A673 (cell line): ENCODE data around the gene NES. TPM values are rescaled to one million over a fixed set of nuclear protein-coding genes. Genes with fewer than 3 reads are reported as not detected.

Experiments used
- BruUV-seq: library from RNA; stranded (reverse); fragments of 400-500 nt; replicated peaks from 2 replicates; lab custom pipeline; 2021; lab: Mats Ljungman, UMichigan
- CTCF ChIA-PET: fragments of 300-600 bp; sonication (Branson Sonifier 250); formaldehyde crosslinking; loops from one replicate; lab custom pipeline; 2022; ENCODE audit warnings: antibody characterized with exemption; lab: Charles Lee
- POLR2A ChIA-PET: fragments of 300-600 bp; sonication (Branson Sonifier 250); formaldehyde crosslinking; loops from one replicate; lab custom pipeline; 2022; ENCODE audit warnings: antibody characterized with exemption; ENCODE audit not compliant: low non-redundant PET; lab: Charles Lee
- DNase-seq: peaks from one replicate; pipeline ENCODE4 v3.0.0-alpha.2; 2015; ENCODE audit warnings: low spot score
- H3K27ac ChIP-seq: fragments of 200-600 bp; sonication (generic); 2 replicates; pipeline ENCODE4 v1.5.1; 2016; ENCODE audit warnings: mixed run types, low read depth, mild to moderate bottlenecking, mixed read lengths, antibody characterized with exemption, low read length; ENCODE audit not compliant: poor library complexity, severe bottlenecking
- H3K27me3 ChIP-seq: fragments of 200-600 bp; sonication (generic); replicated peaks from 2 replicates; pipeline ENCODE4 v1.6.1; 2017; ENCODE audit warnings: mixed run types, low read depth, mild to moderate bottlenecking, mixed read lengths, antibody characterized with exemption, low read length; ENCODE audit not compliant: insufficient read depth, poor library complexity
- H3K36me3 ChIP-seq: fragments of 200-600 bp; sonication (generic); 2 replicates; pipeline ENCODE4 v1.6.1; 2016; ENCODE audit warnings: mixed run types, mild to moderate bottlenecking, mixed read lengths, antibody characterized with exemption, low read length; ENCODE audit not compliant: insufficient read depth, poor library complexity, severe bottlenecking
- H3K4me1 ChIP-seq: fragments of 200-600 bp; sonication (generic); 2 replicates; pipeline ENCODE4 v1.6.1; 2017; ENCODE audit warnings: mixed run types, mild to moderate bottlenecking, mixed read lengths, antibody characterized with exemption, low read length; ENCODE audit not compliant: insufficient read depth, poor library complexity, severe bottlenecking
- H3K4me3 ChIP-seq: fragments of 200-600 bp; sonication (generic); 2 replicates; pipeline ENCODE4 v1.5.1; 2016; ENCODE audit warnings: low read depth, mixed run types, mild to moderate bottlenecking, mixed read lengths, low read length; ENCODE audit not compliant: poor library complexity, severe bottlenecking
- H3K9me3 ChIP-seq: fragments of 200-600 bp; sonication (generic); 2 replicates; pipeline ENCODE4 v1.6.1; 2016; ENCODE audit warnings: mixed run types, low read depth, mild to moderate bottlenecking, mixed read lengths, antibody characterized with exemption, low read length; ENCODE audit not compliant: poor library complexity, severe bottlenecking
- EZH2 ChIP-seq: fragments of 200-600 bp; sonication (generic); IDR thresholded peaks from 2 replicates; pipeline ENCODE4 v1.6.1; 2017; ENCODE audit warnings: borderline replicate concordance, low read depth, mild to moderate bottlenecking, mixed read lengths, antibody characterized with exemption, low read length; ENCODE audit not compliant: poor library complexity, severe bottlenecking
- intact Hi-C: fragments of 100-400 bp; cut with micrococcal nuclease; formaldehyde crosslinking; loops from one replicate; pipeline ENCODE4 v1.10.0; 2022; ENCODE audit not compliant: unreplicated experiment
- total RNA-seq: library from RNA; stranded (reverse); gene quantifications from 2 replicates; pipeline ENCODE4 v1.2.3, GENCODE V29; 2021
- TF ChIP-seq, protein P1 (sequence below): fragments of 300-800, 200-600 bp; sonication (generic); conservative IDR thresholded peaks from 2 replicates; pipeline ENCODE4 v1.5.1; 2017; ENCODE audit warnings: low read depth, mild to moderate bottlenecking, antibody characterized with exemption, low read length, moderate library complexity, mixed read lengths

Gene NES
- total RNA-seq, 1 experiment from 2014 or later = 8.7 TPM

DNA sequence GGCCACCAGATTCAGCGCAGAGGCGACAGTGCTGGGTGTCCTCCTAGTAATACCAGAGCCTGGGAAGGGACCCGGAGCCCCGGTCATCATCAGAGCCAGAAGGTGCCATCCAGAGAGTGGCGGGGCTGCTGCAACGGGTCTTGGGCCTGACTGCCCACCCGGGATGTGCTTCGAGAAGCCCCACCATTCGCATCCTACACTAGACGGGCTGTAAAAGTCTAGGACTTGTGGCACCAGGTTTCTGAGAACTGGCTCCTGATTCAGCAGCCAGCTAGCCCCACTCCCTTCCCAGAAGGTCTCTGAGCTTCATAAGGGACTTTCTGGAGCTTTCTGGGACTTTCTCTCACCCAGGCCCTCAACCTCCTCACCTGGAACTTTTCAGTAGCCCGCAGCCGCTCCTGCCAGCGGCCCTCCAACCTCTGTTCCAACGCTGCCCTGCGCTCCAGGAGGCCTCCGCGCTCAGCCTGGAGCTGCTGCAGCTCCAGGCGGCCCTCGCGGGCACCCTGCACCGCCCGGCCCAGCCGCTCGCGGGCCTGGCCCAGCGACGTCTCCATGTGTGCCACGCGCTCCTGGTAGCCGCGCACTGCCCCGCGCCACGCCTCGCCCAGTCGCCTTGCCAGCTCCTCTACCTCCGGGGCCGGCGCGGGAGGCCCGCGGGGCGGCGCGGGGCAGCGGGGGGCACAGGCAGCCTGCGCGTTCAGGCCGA, 940 bp downstream of the NES start:
- intact Hi-C loops = loop anchor here (2.0 to 5.0 kb wide), 2 partner anchors 15 to 94 kb away; no protein-coding TSS in a partner anchor
- POLR2A ChIA-PET = interaction anchor here (0.7 kb wide), 1 partner anchor 16 kb away, joined by 7 read pairs; no protein-coding TSS in a partner anchor

DNA sequence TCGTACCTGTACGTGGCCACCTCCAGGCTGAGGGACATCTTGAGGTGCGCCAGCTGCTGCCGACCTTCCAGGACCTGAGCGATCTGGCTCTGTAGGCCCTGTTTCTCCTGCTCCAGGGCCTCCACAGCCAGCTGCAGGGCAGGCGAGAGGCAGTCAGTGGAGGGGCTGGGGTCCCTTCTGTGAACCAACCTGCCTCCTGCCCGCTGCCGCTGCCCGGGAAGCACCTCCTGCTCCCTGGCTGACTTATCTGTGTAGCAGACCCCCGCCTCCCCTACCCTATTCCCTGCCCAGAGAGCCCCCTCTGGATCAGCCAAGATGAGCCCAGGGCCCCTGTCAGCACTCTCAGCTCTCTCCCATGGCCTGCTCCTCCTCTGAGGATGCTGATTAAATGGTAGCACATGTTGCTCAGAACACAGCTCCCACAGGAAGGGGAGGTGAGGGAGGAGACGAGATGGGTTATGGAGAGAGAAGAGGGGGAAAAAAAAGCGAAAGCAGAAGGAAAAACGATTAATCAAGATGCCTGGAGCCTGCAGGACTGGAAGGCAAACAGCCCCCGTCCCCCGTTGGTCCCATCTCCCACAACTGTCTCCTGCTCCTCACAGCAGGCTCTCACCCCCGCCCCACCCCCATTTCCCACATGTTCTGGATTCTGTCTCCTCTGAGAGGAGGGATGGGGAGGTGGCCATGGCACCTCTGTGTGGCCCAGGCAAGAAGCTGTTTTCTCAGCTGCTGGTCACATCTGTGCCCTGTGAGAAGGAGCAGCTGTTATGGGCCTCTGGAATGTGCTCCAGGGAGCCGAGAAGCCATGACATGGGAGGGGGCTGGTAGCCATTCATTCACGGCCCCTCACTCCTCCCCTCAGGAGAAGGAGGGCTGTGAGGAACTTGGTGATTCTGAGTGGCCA, 1.7 kb downstream of the NES start:
- no peak for TF ChIP-seq EZH2
- TF ChIP-seq, protein P1, sequence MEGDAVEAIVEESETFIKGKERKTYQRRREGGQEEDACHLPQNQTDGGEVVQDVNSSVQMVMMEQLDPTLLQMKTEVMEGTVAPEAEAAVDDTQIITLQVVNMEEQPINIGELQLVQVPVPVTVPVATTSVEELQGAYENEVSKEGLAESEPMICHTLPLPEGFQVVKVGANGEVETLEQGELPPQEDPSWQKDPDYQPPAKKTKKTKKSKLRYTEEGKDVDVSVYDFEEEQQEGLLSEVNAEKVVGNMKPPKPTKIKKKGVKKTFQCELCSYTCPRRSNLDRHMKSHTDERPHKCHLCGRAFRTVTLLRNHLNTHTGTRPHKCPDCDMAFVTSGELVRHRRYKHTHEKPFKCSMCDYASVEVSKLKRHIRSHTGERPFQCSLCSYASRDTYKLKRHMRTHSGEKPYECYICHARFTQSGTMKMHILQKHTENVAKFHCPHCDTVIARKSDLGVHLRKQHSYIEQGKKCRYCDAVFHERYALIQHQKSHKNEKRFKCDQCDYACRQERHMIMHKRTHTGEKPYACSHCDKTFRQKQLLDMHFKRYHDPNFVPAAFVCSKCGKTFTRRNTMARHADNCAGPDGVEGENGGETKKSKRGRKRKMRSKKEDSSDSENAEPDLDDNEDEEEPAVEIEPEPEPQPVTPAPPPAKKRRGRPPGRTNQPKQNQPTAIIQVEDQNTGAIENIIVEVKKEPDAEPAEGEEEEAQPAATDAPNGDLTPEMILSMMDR = no peak
- POLR2A ChIA-PET = interaction anchor here (0.6 kb wide), 1 partner anchor 74 kb away, joined by 7 read pairs; the partner anchor contains the start of gene GPATCH4
- Histone ChIP-seq H3K27me3 (peaks cover 56% of the 10 kb centered on the region), H3K27ac (no peak overlapping the region), H3K9me3 (no peaks in the 10 kb centered on the region), H3K4me3 (no peak overlapping the region), H3K4me1 (peaks cover 13% of the 10 kb centered on the region), H3K36me3 (no peaks in the 10 kb centered on the region)
- no peak for DNase-seq
- BruUV-seq = no TSS peak
- CTCF ChIA-PET = interaction anchor here (0.7 to 1.4 kb wide), 2 partner anchors 67 to 195 kb away, joined by 3 read pairs; no protein-coding TSS in a partner anchor
- intact Hi-C loops = loop anchor here (2.0 to 5.0 kb wide), 2 partner anchors 15 to 93 kb away; no protein-coding TSS in a partner anchor

More for the DNA sequence above, 940 bp downstream of the NES start:
- Histone ChIP-seq H3K36me3 (no peaks in the 10 kb centered on the region), H3K27ac (no peak overlapping the region), H3K4me3 (peak overlapping the region; percentile 40), H3K9me3 (no peaks in the 10 kb centered on the region), H3K4me1 (peaks cover 13% of the 10 kb centered on the region), H3K27me3 (peaks cover 63% of the 10 kb centered on the region)
- DNase-seq = no peak
- CTCF ChIA-PET = interaction anchor here (0.6 to 1.4 kb wide), 11 partner anchors 13 to 224 kb away, joined by 3 to 7 read pairs (median 3); partner anchors contain the start of gene NTRK1
- BruUV-seq = no TSS peak
- no peak for TF ChIP-seq EZH2
- TF ChIP-seq, protein P1 = no peak

DNA sequence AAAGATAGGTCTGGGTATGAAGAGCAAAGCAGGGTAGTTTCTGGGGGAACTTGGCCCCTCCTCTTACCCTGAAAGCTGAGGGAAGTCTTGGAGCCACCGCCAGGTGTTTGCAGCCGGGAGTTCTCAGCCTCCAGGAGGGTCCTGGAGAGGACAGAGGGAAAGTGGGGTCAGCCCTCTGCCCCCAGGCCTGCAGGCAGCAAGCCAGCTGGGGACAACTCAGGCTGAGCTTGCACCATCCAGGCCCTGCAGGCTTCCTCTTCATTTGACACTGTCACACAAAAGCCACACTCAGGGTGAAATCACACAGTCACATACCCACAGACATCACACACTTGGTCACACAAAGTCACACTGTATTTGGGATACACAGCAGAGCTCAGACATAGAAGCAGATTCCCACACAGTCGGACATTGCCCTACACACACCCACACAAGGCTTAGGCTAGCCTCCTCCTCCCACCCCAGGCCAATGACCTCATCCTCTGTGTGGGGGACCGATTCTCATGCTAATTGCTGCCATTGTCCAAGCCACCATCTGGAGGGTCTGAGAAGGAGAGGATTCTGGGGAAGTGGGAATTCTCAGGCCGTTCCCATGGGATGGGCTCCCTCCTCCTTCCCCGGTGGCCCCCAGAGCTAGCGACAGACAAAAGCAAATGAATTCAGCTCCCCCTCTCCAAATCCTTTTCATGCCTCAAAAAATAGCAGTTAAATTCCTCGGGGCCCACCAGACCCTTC, 3.7 kb downstream of the NES start:
- intact Hi-C loops = no loop called here
- Histone ChIP-seq H3K27ac (no peak overlapping the region), H3K4me3 (no peak overlapping the region), H3K27me3 (peaks cover 37% of the 10 kb centered on the region), H3K36me3 (no peaks in the 10 kb centered on the region), H3K9me3 (no peaks in the 10 kb centered on the region), H3K4me1 (peaks cover 13% of the 10 kb centered on the region)
- no peak for TF ChIP-seq EZH2
- TF ChIP-seq, protein P1 = no peak
- no TSS peak for BruUV-seq
- ChIA-PET CTCF (no interaction called here), POLR2A (no interaction called here)
- DNase-seq = no peak
